GM12864 (cell line): ENCODE results near the gene C3orf33.

Source experiments
- DNase-seq: peaks from one replicate; pipeline ENCODE4 v3.0.0-alpha.2; 2011; ENCODE audit warnings: low read depth
- H3K4me3 ChIP-seq: 2 replicates; pipeline ENCODE4 v1.5.1; 2011; ENCODE audit warnings: mild to moderate bottlenecking, low read depth, low read length, control low read depth
- CTCF ChIP-seq: IDR thresholded peaks from 2 replicates; pipeline ENCODE4 v1.5.1; 2011; ENCODE audit warnings: low read depth, mild to moderate bottlenecking, moderate library complexity, low read length, control low read depth, inconsistent platforms; ENCODE audit errors: missing control alignments

C3orf33 gene

GRCh38 chr3:155741603-155742002 lies 64.5 kb downstream of the C3orf33 start:
- no peak for DNase-seq
- TF ChIP-seq CTCF, result no peak
- no peak overlapping the region for H3K4me3 ChIP-seq

- no peak for DNase-seq
- no peak overlapping the region for H3K4me3 ChIP-seq
- TF ChIP-seq CTCF, result no peak
These were observed 65.0 kb downstream of the C3orf33 start for GRCh38 chr3:155741101-155741500.

GRCh38 chr3:155739154-155739553 lies 66.9 kb downstream of the C3orf33 start:
- no peak overlapping the region for H3K4me3 ChIP-seq
- DNase-seq, result no peak
- TF ChIP-seq CTCF, result no peak

GRCh38 chr3:155738580-155739076 lies 67.5 kb downstream of the C3orf33 start:
- no peak for TF ChIP-seq CTCF
- no peak for DNase-seq
- no peak overlapping the region for H3K4me3 ChIP-seq

GRCh38 chr3:155737844-155738460 lies 68.1 kb downstream of the C3orf33 start:
- TF ChIP-seq CTCF, result no peak
- no peak overlapping the region for H3K4me3 ChIP-seq
- DNase-seq, result no peak

DNA sequence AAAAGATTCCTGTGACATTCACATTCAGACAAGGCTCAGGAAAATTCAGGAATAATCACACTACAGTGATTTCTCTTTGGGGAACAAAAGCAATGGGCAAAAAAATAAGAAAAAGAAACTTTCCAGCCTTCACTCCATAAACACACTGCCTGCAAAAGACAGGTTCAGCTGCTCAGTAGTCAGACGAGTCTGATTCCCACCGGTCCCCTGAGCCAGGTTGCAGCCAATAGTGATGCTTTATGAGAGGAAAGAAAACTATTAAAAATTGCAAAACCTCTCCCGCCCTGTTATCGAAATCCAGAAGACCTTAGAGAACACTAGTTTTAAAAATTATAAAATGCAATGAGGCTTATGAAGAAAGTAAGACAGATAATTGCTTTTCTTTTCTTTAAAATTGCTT lies 69.7 kb downstream of the C3orf33 start:
- no peak for DNase-seq
- no peak for TF ChIP-seq CTCF
- H3K4me3 ChIP-seq, result no peak overlapping the region

DNA sequence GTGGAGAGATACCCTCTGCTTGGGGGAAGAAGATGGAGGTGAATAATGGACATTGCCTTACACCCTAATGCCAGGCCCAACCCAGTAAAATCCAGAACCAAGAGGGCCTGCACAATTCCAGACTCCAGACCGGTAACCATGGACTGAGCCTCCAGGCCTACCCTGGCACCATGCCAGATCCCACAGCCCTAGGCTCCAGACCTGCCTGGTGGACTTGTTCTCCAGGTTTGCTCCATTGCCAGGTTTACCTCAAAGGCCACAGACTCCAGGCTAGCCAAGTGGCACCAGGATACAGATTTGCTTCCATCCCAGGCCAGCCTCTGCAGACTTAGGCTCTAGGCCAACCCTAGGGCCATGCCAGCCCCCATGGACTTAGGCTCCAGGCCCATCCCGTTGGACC lies 75.2 kb downstream of the C3orf33 start:
- H3K4me3 ChIP-seq, result no peak overlapping the region
- DNase-seq, result no peak
- no peak for TF ChIP-seq CTCF
